ENCODE results near the gene KLF13.

KLF13 gene

DNA sequence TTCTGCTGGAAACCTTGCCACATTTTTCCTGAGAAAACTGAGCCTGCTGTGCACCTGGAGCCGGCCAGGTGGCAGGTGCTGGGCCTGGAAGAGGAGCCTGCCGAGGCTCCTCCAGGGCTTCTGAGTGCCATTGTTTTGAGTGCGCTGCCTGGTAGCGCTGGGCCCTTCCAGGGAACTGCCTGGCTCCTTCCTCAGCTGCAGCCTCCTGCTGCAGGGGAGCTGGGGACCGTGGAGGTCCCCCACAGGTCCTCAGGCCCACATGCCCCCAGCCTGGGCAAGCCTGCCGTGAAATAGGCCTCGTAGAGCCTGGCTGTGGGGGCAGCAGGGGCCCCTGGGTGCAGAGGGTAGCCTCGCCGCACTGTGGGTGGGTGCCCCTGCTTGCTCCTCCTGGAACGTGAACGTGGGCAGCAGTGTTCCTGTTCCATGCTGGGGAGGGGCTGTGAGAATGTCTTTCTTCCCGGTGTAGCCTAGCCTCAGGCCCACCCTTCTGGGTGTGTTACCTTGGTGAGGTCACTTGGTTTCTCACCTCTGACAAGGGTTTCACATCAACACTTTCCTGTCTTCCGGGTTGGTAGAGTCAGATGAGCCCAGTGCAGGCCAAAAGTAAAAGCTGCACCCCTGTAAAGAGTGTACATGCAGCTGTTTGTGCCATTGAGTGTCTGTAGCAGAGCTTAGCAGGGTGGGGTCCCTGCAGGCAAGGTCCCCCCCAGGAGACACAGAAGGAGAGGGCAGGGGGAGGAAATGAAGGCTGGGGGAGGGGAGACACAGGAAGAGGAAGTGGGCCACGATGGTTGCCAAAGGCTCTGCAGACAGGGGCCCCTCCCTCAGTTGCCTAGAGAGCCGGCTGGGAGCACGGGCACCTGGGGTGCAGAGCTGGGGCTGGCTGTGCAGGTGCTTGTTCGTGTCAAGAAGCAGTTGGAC is 34.5 kb downstream of the KLF13 start:
- DNase-seq (ENCODE audit: low read depth in 2 of 3, low spot score in 1 of 3) = peak in 1 of 3 donors; percentile 37

- DNase-seq (ENCODE audit: low read depth in 2 of 3, low spot score in 1 of 3) = no peak
Measured at GRCh38 chr15:31361764-31362515, 35.3 kb downstream of the KLF13 start.

GRCh38 chr15:31362886-31363285 is 36.3 kb downstream of the KLF13 start:
- no peak for DNase-seq (ENCODE audit: low read depth in 2 of 3, low spot score in 1 of 3)

GRCh38 chr15:31364301-31365031 is 37.8 kb downstream of the KLF13 start:
- no peak for DNase-seq (ENCODE audit: low read depth in 2 of 3, low spot score in 1 of 3)

DNA sequence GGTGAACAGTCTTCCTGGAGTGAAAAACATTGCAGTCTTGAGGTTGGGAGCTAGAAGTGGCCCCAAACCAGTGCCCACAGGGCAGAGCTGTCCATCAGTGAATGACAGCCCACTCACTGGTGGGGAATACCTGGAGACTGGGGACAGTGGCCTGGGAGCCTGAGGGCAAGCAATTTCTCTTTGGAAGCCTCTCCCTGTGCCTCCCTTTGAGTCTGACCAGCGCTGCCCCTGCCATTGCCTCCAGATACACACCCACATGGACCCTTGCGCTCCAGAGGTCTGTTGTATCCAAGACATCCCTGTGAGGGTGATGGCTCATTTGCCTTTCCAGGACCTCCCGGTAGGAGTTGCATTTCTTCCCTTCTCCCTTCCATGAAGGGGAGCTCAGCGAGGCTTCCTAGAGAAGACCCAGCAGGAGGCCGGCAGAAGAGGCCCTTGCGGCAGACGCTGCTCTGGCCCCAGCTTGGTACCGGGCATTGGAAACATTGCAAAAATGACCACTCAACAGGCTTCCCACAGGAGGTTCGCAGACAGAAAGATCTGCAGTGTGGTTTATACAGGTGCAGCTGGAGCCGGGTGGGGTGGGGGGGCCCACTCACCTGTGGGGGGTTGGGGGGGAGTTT is 38.5 kb downstream of the KLF13 start:
- no peak for DNase-seq (ENCODE audit: low read depth in 2 of 3, low spot score in 1 of 3)

- DNase-seq (ENCODE audit: low read depth in 2 of 3, low spot score in 1 of 3) = peak; percentile 66 to 76 (median 71)
Measured at GRCh38 chr15:31365655-31366127, 39.1 kb downstream of the KLF13 start.

DNA sequence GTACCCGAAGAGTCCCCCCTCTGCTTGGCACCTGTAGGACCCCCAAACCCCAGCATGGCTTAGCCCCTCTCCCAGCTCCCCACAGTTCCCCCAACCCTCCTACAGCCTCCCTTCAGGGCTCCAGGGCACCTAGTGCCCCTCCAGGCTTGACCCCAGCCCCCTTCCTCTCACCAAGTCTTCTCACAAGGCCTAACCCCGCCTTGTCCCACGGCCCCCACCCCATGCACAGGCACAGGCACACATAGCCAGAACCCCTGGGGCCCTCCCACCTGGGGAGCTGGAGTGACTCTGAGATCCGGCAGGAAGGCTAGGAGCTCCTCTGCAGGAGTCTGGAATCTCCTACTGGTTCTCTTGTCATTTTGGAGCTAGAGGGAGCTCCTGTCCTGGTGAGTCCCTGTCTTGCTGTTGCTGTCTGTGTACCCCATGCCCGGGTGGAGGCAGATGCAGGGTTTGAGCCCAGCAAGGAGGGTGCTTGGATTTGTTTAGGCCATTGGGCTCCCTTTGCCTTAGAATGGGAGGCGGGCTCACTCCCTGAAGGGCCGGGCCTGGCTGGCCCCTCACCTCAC is 39.6 kb downstream of the KLF13 start:
- DNase-seq (ENCODE audit: low read depth in 2 of 3, low spot score in 1 of 3) = no peak

DNA sequence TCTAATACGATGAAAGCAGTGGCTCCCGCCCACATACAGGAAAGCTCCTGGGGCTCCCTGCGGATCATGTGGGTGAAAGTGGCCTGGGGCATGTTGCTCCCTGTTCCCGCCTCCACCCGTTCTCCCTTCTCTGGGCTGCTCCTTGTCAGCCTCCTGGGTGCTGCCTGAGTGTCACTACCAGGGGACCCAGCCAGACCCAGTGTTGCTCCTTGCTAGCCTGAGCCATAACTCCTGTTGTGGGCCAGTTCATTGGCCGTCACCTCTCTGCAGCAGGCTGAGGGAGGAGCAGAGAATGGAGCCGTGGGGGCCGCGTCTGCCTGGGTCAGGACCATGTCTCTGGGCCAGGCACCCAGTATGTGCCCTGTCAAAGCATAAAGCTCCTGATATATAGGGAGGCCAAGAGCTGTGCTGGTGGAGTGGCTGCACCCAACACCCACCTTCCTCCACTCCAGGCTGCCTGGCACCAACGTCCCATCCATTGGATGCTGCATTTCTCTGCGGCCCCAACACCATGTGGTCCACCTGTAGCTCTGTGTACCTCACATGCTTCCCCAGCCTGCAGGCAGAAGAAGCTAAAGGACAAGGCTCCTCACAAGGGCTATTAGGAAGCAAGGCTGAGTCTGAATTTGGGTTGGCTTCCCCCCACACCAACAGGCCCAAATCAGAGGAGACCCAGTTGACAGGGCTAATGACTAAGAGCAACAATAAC is 40.5 kb downstream of the KLF13 start:
- no peak for DNase-seq (ENCODE audit: low read depth in 2 of 3, low spot score in 1 of 3)

- no peak for DNase-seq (ENCODE audit: low read depth in 2 of 3, low spot score in 1 of 3)
Measured at GRCh38 chr15:31367730-31368344, 41.2 kb downstream of the KLF13 start.

GRCh38 chr15:31369727-31370126 is 43.1 kb downstream of the KLF13 start:
- no peak for DNase-seq (ENCODE audit: low read depth in 2 of 3, low spot score in 1 of 3)

DNA sequence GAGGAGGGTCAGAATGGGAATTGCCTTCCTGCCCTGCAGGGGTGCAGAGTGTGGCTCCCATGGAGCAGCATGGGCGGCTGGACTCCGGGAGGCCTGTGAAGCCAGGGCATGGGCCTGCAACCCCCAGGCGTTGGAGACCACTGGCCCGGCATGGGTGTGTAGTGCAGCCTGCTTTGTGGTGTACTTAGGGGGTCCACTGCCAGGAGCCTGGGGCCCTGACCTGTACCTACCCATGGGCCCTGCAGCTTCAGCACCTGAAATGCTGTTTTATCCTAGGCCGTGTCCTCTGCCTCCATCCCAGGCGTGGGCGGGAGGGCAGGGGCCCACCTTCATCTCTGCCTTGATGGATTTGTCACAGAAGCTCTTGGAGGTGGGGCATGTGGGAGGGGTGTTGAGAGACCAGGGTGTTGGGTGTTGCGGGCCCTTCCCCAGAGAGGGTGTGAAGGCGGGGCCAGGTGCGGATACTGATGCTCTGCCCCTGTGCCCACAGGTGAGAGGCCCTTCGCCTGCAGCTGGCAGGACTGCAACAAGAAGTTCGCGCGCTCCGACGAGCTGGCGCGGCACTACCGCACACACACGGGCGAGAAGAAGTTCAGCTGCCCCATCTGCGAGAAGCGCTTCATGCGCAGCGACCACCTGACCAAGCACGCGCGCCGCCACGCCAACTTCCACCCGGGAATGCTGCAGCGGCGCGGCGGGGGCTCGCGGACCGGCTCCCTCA is 45.0 kb downstream of the KLF13 start:
- no peak for DNase-seq (ENCODE audit: low read depth in 2 of 3, low spot score in 1 of 3)

- DNase-seq (ENCODE audit: low read depth in 2 of 3, low spot score in 1 of 3) = no peak
Measured at GRCh38 chr15:31372635-31373091, 46.0 kb downstream of the KLF13 start.

DNA sequence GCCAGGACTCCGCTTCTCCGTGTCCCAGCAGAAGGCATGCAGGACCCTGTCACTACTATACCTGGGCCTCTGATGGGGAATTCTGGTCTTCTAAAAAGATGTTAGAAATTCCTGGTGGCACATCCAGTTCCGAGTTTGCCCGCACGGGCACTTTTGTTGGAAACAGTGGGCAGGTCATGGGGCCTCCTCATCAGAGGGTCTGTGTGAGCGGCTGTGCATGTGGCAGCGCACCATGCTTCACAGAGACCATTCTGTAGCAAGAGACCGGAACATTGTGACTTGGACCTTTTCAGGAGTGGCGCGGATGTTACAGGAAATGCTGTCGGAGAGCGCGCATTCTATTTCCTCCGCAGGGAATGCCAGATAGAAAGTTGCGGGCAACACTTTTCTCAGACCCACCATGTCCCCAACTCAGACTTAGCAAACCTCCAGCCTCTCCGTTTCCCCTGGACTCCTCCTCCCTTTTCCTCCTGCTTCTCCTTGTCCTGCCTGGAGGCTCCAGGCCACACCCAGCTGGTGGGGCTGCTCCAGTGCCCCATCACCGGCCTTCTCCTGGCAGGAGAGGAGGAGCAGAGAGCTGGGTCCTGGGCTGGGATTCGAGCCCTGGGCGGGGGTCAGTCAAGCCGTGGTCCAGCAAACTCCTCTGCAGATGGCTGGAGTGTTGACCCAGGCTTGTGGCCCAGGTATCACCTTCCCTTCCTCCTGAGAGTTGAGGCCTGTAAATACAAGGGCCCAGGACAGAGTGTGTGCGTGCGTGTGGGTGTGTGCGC is 46.6 kb downstream of the KLF13 start:
- DNase-seq (ENCODE audit: low read depth in 2 of 3, low spot score in 1 of 3) = no peak

GRCh38 chr15:31373970-31374369 is 47.3 kb downstream of the KLF13 start:
- DNase-seq (ENCODE audit: low read depth in 2 of 3, low spot score in 1 of 3) = no peak

GRCh38 chr15:31374489-31374888 is 47.9 kb downstream of the KLF13 start:
- DNase-seq (ENCODE audit: low read depth in 2 of 3, low spot score in 1 of 3) = no peak

DNA sequence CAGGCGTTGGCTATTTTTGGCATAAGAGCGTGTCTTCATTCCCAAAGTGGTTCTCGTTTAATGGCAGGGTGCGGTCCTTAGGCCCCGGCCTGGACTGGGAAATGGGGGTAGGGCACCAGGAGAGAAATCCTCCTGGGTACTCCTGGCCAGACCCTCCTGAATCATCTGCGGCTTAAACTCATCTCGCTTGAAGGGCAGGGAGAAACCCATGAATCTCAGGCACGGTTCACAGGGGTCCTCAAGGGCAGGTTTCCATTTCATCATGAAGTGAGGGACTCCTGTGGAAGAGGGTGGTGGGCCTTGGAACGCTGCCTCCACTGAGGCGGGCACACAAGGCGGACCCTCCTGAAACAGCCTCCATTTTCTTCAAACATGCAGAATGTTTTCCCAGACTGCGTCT is 48.4 kb downstream of the KLF13 start:
- no peak for DNase-seq (ENCODE audit: low read depth in 2 of 3, low spot score in 1 of 3)

GRCh38 chr15:31375772-31376171 is 49.1 kb downstream of the KLF13 start:
- DNase-seq (ENCODE audit: low read depth in 2 of 3, low spot score in 1 of 3) = no peak

DNA sequence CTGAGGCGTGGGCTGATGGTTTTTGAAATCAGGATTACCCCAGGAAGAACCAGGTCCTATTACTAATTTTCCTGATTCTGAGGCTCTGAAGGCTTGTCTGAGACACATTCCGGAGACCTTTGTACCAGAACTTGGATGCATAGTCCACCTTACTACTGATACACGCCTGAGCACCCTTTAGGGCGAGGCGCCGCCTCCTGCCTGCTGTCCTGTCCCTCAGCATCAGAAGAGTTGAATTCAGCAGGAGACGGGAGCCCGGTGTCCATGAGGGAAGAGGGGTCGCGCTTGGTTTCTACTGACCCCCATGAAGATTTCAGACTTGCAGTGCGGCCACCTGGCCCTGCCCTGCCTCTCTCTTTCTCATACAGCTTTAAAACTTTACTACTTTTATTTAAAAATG is 49.9 kb downstream of the KLF13 start:
- no peak for DNase-seq (ENCODE audit: low read depth in 2 of 3, low spot score in 1 of 3)
